Esophagus squamous epithelium (tissue), 5 donors: ENCODE results near the gene CFAP70. TPM values are rescaled to one million over a fixed set of nuclear protein-coding genes. Genes with fewer than 3 reads are reported as not detected.

Source experiments
- DNase-seq: peaks from one replicate; lab custom pipeline; 2025; lab: John Stamatoyannopoulos, UW
- H3K27ac ChIP-seq, 4 donors: fragments of 200-600 bp; sonication (generic); one replicate each; pipeline ENCODE4 v1.5.1; 2016 to 2019; ENCODE audit warnings: mild to moderate bottlenecking in 1 of 4
- H3K27me3 ChIP-seq, 4 donors: fragments of 200-600 bp; sonication (generic); 1 replicate in 3 of 4; 2 replicates in 1 of 4; pipeline versions ENCODE4 v1.5.1 to v1.6.0; 2017 to 2021; ENCODE audit warnings: antibody characterized with exemption in 1 of 4
- H3K36me3 ChIP-seq, 3 donors: fragments of 200-600 bp; sonication (generic); one replicate each; pipeline ENCODE4 v1.5.1; 2016 to 2019
- H3K4me1 ChIP-seq, 3 donors: fragments of 200-600 bp; sonication (generic); one replicate each; pipeline ENCODE4 v1.5.1; 2017 to 2019
- H3K4me3 ChIP-seq, 4 donors: fragments of 200-600 bp; sonication (generic); 1 replicate in 3 of 4; 2 replicates in 1 of 4; pipeline ENCODE4 v1.5.1; 2016 to 2019; ENCODE audit warnings: mild to moderate bottlenecking in 2 of 4, moderate library complexity in 1 of 4
- H3K9me3 ChIP-seq, 3 donors: fragments of 200-600 bp; sonication (generic); one replicate each; pipeline ENCODE4 v1.5.1; 2016 to 2019
- POLR2A ChIP-seq, 4 donors: fragments of 450-650 bp; IDR thresholded peaks; one replicate each; pipeline ENCODE4 v1.6.1; 2017; ENCODE audit warnings: antibody characterized with exemption in 4 of 4, mild to moderate bottlenecking in 4 of 4, moderate library complexity in 3 of 4
- WGBS, 2 donors: methylation state at CpG; one replicate each; pipeline ENCODE4 v1.1.5; 2018; 5-methylcytosine and 5-hydroxymethylcytosine counted together
- intact Hi-C: fragments of 100-400 bp; cut with DNase I; formaldehyde crosslinking; loops from one replicate; pipeline ENCODE4 v1.15.0; 2022
- total RNA-seq, 4 donors: library from RNA; depleted of rRNA; stranded (reverse); fragments of >200 nt; gene quantifications; one replicate each; pipeline ENCODE4 v1.1.0, GENCODE V29; 2016
- TF ChIP-seq, protein P1 (sequence below), 6 experiments: fragments of 450-650 bp in 4 of 6; fragments of 200-600 bp in 2 of 6; sonication (generic) in 2 of 6; IDR thresholded peaks; one replicate each; pipeline ENCODE4 v1.5.1; 2016 to 2019; ENCODE audit warnings: antibody characterized with exemption in 6 of 6, mild to moderate bottlenecking in 4 of 6, moderate library complexity in 4 of 6
- donor health status: DM: yes; HTN: yes; CAD: no.

Gene CFAP70
- total RNA-seq, 4 donors from 2014 or later = 0.22 to 2.5 (median 0.66) TPM

- Histone ChIP-seq H3K27me3 (no peaks in the 10 kb centered on the region), H3K9me3 (no peaks in the 10 kb centered on the region), H3K27ac (no peak overlapping the region), H3K36me3 (peaks cover 13 to 100% (median 38%) of the 10 kb centered on the region in 3 donors), H3K4me3 (no peak overlapping the region), H3K4me1 (no peaks in the 10 kb centered on the region)
- intact Hi-C loops = no loop called here
- TF ChIP-seq, protein P1, sequence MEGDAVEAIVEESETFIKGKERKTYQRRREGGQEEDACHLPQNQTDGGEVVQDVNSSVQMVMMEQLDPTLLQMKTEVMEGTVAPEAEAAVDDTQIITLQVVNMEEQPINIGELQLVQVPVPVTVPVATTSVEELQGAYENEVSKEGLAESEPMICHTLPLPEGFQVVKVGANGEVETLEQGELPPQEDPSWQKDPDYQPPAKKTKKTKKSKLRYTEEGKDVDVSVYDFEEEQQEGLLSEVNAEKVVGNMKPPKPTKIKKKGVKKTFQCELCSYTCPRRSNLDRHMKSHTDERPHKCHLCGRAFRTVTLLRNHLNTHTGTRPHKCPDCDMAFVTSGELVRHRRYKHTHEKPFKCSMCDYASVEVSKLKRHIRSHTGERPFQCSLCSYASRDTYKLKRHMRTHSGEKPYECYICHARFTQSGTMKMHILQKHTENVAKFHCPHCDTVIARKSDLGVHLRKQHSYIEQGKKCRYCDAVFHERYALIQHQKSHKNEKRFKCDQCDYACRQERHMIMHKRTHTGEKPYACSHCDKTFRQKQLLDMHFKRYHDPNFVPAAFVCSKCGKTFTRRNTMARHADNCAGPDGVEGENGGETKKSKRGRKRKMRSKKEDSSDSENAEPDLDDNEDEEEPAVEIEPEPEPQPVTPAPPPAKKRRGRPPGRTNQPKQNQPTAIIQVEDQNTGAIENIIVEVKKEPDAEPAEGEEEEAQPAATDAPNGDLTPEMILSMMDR (IDR thresholded peaks at IDR 0.05) = no peak
- no peak for TF ChIP-seq POLR2A (IDR thresholded peaks at IDR 0.05)
- 94 to 98% methylated on average over 7 of the region's 7 CpGs for WGBS, 2 donors
- no peak for DNase-seq
Observed at GRCh38 chr10:73386583-73386982, 27.9 kb upstream of the CFAP70 start.

DNA sequence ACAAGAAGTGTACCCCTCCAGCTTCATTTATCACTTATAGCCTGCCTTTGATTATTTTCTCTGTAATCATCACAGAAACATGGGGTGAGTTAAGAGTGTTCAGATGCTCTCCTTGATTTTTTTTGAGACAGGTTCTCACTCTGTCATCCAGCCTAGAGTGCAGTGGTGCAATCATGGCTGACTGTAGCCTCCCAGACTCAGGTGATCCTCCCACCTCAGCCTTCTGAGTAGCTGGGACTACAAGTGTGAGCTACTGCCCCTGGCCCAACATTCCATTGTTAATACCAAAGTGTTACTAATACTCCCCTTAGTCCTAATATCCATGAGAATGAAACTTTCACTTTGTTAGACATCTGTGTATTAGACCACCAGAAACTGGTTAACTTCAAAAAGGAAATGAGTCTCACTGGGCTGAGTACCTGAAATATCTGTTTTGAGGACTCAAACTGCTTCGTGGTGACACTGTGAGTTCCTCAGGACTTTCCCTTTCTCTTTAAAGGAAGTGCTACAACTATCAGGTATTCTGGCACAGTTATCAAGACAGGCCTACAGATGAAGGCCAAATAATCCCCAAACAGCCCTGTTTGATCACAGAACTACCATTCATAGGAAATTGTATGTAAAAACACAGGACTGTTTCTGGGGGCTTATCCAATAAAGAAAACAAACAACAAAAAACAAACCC, 20.5 kb upstream of the CFAP70 start:
- Histone ChIP-seq H3K4me3 (no peak overlapping the region), H3K4me1 (no peaks in the 10 kb centered on the region), H3K9me3 (no peaks in the 10 kb centered on the region), H3K36me3 (peaks cover 13 to 100% (median 41%) of the 10 kb centered on the region in 3 donors), H3K27ac (no peak overlapping the region), H3K27me3 (no peaks in the 10 kb centered on the region)
- TF ChIP-seq, protein P1 (IDR thresholded peaks at IDR 0.05) = no peak
- TF ChIP-seq POLR2A (IDR thresholded peaks at IDR 0.05) = no peak
- DNase-seq = no peak
- 77 to 100% methylated on average over 1 of the region's 1 CpG for WGBS, 2 donors
- intact Hi-C loops = no loop called here

DNA sequence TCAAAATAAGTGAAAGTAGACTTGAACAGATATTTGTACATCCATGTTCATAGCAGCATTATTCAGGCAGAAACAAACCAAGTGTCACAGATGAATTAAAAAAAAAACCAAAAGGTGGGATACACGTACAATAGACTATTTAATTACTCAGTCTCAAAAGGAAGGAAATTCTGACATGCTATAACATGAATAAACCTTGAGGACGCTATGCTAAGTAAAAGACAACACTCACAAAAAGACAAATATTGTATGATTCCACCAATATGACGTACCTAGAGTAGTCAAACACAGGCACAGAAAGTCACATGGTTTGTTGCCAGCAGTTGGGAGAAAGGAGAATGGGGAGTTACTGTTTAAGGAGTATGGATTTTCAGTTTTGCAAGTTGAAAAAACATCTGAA, 18.0 kb upstream of the CFAP70 start:
- WGBS, 2 donors = 42 to 45% methylated on average over 3 of the region's 3 CpGs

DNA sequence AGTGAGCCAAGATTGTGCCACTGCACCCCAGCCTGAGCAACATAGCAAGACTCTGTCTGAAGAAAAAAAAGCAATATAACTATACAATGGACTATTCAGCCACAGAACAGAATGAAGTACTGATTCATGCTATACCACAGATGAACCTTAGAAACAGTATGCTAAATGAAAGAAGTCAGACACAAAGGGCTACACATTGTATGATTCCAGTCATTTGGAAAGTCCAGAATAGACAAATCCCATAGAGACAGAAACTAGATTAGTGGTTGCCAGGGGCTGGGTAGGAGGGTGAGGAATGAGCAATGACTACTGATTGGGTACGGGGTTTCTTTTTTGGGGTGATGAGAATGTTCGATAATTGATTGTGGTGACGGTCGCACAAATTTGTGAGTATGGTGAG, 9.6 kb upstream of the CFAP70 start:
- 91 to 92% methylated on average over 4 of the region's 4 CpGs for WGBS, 2 donors
- no peak for DNase-seq
- Histone ChIP-seq H3K9me3 (no peaks in the 10 kb centered on the region), H3K4me1 (no peaks in the 10 kb centered on the region), H3K27me3 (no peaks in the 10 kb centered on the region), H3K36me3 (peaks cover 0 to 99% (median 8%) of the 10 kb centered on the region in 3 donors), H3K27ac (no peak overlapping the region), H3K4me3 (no peak overlapping the region)
- TF ChIP-seq, protein P1 (IDR thresholded peaks at IDR 0.05) = no peak
- no peak for TF ChIP-seq POLR2A (IDR thresholded peaks at IDR 0.05)
- intact Hi-C loops = no loop called here

More for the DNA sequence above, 18.0 kb upstream of the CFAP70 start:
- no peak overlapping the region for H3K27ac ChIP-seq
- no peak overlapping the region for H3K4me3 ChIP-seq
- no peak for DNase-seq
- H3K9me3 ChIP-seq = no peaks in the 10 kb centered on the region
- peaks cover 5 to 100% (median 26%) of the 10 kb centered on the region in 3 donors for H3K36me3 ChIP-seq
- intact Hi-C loops = no loop called here
- H3K4me1 ChIP-seq = no peaks in the 10 kb centered on the region
- no peaks in the 10 kb centered on the region for H3K27me3 ChIP-seq
- TF ChIP-seq POLR2A (IDR thresholded peaks at IDR 0.05) = no peak

DNA sequence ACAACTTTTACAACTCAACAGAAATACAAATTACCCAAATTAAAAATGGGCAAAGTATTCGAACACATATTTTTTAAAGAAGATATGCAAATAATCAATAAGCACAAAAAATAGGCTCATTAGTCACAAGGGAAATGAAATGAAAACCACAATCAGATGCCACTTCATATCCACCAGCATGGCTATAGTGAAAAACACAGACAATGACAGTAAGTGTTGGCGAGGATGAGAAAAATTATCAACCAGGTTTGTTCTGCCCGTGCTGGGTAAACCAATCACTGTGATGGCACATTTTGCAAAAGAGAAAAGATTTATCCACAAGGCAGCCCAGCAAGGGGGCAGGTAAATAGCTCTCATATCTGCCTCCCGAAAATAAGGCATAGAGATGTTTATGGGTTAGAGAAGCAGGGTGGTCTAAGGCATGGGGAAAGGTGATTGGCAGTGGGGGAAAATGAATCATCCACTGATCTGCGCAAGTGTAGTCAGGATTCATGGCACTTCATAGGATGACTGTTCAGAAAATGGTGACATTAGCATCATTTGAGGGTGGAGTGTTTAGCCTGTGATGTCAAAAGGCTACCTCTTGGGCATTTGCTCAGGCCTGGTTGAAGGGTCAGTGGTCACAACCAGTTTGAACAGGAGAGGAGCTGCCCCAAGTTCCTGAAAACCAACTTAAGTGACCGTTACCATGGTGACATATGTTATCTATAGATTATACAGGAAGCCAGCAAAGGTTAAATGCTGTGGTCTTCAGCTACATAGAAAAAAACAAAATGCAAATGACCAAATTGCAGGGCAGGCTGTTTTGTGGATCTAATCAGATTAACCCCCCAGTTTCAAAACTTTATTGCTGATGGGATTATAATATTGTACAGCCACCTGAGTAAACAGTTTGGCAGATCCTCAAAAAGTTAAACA, 8.0 kb upstream of the CFAP70 start:
- Histone ChIP-seq H3K9me3 (no peaks in the 10 kb centered on the region), H3K27me3 (no peaks in the 10 kb centered on the region), H3K36me3 (peaks cover 0 to 85% (median 8%) of the 10 kb centered on the region in 3 donors), H3K4me3 (no peak overlapping the region), H3K4me1 (no peaks in the 10 kb centered on the region), H3K27ac (no peak overlapping the region)
- WGBS, 2 donors = 80 to 89% methylated on average over 6 of the region's 6 CpGs
- intact Hi-C loops = no loop called here
- DNase-seq = no peak
- TF ChIP-seq, protein P1 (IDR thresholded peaks at IDR 0.05) = no peak
- TF ChIP-seq POLR2A (IDR thresholded peaks at IDR 0.05) = no peak
